Activated naive CD8-positive, alpha-beta T cell treated with anti-CD3 and anti-CD28 coated beads for 36 hours (primary cell): Measurements from ENCODE around the gene OVOL1. TPM values are rescaled to one million over a fixed set of nuclear protein-coding genes. Genes with fewer than 3 reads are reported as not detected.
"Not testable (repeated sequence)": the region's sequence is repeated elsewhere in the genome, so short reads cannot be mapped to it uniquely, and the experiment has no call there.

Experiments
- DNase-seq: peaks from one replicate; pipeline ENCODE4 v3.0.0; 2021
- H3K27ac Mint-ChIP-seq: one replicate; pipeline ENCODE4 v1.8.0; 2022; ENCODE audit warnings: mild to moderate bottlenecking, moderate library complexity, mixed read lengths
- H3K27me3 Mint-ChIP-seq: one replicate; pipeline ENCODE4 v1.8.0; 2022; ENCODE audit warnings: mild to moderate bottlenecking, mixed read lengths
- H3K36me3 Mint-ChIP-seq: one replicate; pipeline ENCODE4 v1.8.0; 2021; ENCODE audit warnings: mild to moderate bottlenecking, mixed read lengths
- H3K4me1 Mint-ChIP-seq: one replicate; pipeline ENCODE4 v1.8.0; 2021; ENCODE audit warnings: mixed read lengths
- H3K4me3 Mint-ChIP-seq: one replicate; pipeline ENCODE4 v1.8.0; 2022; ENCODE audit warnings: mild to moderate bottlenecking, moderate library complexity, mixed read lengths
- H3K9me3 Mint-ChIP-seq: one replicate; pipeline ENCODE4 v1.8.0; 2022; ENCODE audit warnings: mixed read lengths
- total RNA-seq, 2 experiments: library from RNA; stranded (reverse); gene quantifications; one replicate each; pipeline ENCODE4 v1.2.3, GENCODE V29; 2021

Gene OVOL1
- total RNA-seq: under 1 TPM; 0.42 to 0.45 TPM

DNA sequence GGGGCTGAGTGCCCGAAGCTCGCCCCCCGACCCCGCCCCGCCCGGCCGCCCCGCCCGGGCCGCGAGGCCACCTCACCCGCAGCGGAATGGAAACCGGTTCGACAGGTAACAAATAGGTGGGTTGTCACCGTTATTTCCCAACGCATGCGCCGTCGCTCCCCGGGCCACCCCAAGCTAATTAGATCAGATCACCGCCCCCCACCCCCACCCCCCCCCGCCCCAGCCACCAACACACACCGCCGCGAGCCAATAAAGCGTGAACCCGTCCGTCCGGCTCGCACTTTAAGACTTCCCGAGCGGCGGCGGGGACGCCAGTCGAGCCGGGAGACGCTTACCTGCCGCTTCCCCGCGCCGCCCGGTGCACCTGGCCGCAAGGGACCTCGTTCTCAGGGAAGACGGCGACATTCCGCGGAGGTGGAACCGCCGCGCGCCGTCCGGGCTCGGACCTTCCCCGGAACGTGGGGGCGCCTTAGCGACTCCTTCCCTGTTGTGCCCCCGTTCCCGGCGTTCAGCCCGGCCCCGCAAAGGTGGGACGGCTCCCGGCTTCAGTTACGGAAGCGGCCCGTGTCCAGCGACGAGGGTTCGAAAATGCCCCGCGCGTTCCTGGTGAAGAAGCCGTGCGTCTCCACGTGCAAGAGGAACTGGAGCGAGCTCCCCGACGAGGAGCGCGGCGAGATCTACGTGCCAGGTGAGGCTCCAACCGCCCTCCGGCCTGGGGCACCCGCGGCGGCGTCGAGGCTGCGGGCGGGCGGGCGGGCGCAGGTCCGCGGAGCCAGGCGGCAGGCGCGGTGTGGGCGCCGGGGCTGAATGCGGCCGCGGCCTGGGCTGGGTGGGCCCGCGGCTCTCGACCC lies at the start of gene OVOL1:
Gene OVOL1 (plus strand): TSS at position 278 of the 851 bp plus-strand sequence. CDS start 311 bp downstream, at position 589.
- Mint-ChIP-seq H3K4me3 (peak within 1 kb of the TSS; percentile 73), H3K36me3 (no peaks in the 10 kb centered on the region), H3K4me1 (peaks cover 28% of the 10 kb centered on the region), H3K9me3 (no peaks in the 10 kb centered on the region), H3K27ac (no peak within 1 kb of the TSS), H3K27me3 (peaks cover 64% of the 10 kb centered on the region)
- no peak for DNase-seq

DNA sequence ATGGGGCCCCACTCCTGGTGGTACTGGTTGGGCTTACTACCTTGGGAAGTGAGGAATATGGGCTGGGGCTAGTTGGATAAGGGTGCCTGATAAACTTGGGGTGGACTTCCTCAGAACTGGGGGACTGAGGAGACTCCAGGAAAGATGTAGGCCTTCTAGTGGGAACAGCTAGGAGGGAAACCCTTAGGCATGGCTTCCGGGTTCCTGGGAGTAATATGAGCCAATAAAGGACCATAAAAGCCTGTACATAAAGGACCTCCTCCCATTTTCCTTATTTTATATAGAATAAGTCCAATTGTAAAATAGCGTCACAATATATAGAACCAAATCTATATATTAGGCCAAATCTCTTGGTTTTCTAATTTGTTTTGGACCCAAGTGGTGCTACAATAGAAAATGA lies 47.8 kb upstream of the OVOL1 start:
- H3K4me3 Mint-ChIP-seq: no peak overlapping the region
- H3K9me3 Mint-ChIP-seq: peaks cover 3% of the 10 kb centered on the region
- no peaks in the 10 kb centered on the region for H3K36me3 Mint-ChIP-seq
- no peak overlapping the region for H3K27ac Mint-ChIP-seq
- no peak for DNase-seq
- peaks cover 27% of the 10 kb centered on the region for H3K27me3 Mint-ChIP-seq
- no peaks in the 10 kb centered on the region for H3K4me1 Mint-ChIP-seq

DNA sequence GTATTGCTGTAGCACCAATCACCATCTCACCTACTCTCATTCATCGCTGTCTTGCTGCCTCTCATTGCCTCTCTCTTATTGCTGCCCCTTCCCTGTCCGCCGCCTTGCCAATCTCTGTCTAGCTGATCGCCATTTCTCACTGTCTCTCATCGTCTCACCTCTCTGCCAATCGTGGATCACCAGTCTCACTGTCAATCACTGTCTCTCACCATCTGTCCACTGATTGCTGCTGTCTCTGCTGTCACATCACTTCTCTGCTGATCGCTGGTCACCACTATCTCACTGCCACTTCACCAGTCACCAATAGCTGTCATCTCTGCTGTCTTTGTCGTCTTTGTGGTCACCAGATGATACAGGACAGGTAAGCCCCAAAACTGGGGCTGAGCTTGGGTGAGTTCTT lies 45.7 kb upstream of the OVOL1 start:
- no peak for DNase-seq
- H3K4me3 Mint-ChIP-seq: no peak overlapping the region
- H3K27me3 Mint-ChIP-seq: peaks cover 20% of the 10 kb centered on the region
- peaks cover 3% of the 10 kb centered on the region for H3K9me3 Mint-ChIP-seq
- H3K27ac Mint-ChIP-seq: no peak overlapping the region
- H3K4me1 Mint-ChIP-seq: no peaks in the 10 kb centered on the region
- H3K36me3 Mint-ChIP-seq: no peaks in the 10 kb centered on the region

DNA sequence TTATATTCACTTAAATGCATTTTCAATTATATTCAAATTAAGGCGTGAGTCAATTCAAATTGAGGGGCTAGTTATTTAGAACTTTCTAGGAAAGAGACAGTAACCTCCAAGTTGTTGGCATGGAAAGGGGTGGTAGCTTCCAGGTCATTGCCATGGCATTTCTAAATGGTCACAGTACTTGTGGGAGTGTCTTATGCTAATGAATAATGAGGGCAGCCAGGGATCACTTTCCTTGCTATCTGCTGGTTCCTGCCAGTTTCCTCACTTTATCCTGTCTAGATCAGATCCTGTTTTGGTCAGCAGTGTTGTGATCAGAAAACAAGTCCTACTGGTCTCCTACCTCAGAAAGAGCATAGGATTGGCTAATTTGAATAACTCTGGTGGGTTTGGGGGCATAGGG lies 44.5 kb upstream of the OVOL1 start:
- peaks cover 18% of the 10 kb centered on the region for H3K27me3 Mint-ChIP-seq
- DNase-seq: no peak
- no peak overlapping the region for H3K27ac Mint-ChIP-seq
- H3K4me3 Mint-ChIP-seq: no peak overlapping the region
- no peaks in the 10 kb centered on the region for H3K4me1 Mint-ChIP-seq
- H3K9me3 Mint-ChIP-seq: no peaks in the 10 kb centered on the region
- no peaks in the 10 kb centered on the region for H3K36me3 Mint-ChIP-seq

DNA sequence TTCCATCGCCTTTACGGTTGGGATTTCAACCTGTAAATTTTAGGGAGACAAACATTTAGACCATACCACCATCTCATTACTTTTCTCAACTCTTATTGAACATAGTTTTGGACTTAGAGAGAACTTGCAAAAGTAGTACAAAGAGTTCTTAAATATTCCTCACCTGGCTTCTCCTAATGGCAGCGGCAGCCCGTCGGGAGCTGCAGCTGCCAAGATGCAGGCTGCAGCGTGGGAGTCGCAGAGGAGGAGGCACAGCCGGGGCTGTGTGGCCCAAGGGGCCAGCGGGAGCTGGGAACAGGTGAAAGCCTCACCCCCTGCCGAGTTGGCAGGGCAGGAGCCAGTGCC lies 43.2 kb upstream of the OVOL1 start:
- Mint-ChIP-seq H3K36me3 (no peaks in the 10 kb centered on the region), H3K9me3 (no peaks in the 10 kb centered on the region), H3K4me1 (no peaks in the 10 kb centered on the region), H3K4me3 (no peak overlapping the region), H3K27ac (no peak overlapping the region), H3K27me3 (peaks cover 9% of the 10 kb centered on the region)
- DNase-seq: no peak

DNA sequence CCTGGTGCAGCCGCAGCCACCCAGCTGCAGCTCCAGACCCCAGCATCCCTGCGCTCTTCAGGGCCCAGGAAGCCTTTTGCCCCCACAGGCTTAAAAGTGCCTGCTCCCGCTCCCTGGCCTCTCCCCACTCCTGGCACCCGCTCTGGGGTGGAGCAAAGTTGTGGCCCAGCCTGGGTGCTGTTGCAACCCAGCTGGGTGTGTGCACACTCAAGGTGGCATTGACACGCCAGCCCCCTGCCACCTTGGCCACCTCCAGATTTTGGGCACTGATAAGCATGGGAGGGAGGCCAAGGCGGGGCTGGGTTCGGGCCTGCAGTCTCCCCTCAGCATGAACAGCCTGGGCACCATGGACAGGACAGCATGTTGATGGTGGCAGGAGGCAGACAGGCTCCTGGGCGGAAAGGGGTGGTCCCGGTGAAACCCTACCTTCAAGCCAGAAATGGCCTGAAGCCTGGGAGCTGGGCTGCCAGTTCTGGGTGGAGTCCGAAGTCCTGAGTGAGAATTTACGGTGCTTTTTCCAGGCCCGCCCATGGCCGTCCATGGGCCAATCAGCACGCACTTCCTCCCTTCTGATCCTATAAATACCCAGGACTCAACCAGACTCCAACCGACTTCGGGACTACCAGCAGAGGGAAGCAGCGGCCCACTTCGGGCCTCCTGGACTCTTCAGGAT lies 42.7 kb upstream of the OVOL1 start:
- no peaks in the 10 kb centered on the region for H3K36me3 Mint-ChIP-seq
- H3K4me1 Mint-ChIP-seq: no peaks in the 10 kb centered on the region
- peaks cover 13% of the 10 kb centered on the region for H3K27me3 Mint-ChIP-seq
- DNase-seq: peak; percentile 12
- no peaks in the 10 kb centered on the region for H3K9me3 Mint-ChIP-seq
- H3K4me3 Mint-ChIP-seq: no peak overlapping the region
- H3K27ac Mint-ChIP-seq: no peak overlapping the region

DNA sequence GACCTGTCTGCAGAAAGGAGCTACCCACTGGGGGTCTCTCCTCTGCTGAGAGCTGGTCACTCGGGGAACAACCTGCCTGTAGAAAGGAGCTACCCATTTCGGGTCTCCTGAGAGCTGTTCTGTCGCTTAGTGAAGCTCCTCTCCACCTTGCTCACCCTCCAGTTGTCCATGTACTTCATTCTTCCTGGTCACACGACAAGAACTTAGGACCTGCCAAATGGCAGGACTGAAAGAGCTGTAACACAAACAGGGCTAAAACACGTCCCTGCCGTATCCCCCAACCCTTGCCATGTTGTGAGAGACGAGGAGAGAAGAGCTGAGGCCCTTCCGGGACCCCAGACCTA lies 42.2 kb upstream of the OVOL1 start:
- no peaks in the 10 kb centered on the region for H3K4me1 Mint-ChIP-seq
- no peaks in the 10 kb centered on the region for H3K36me3 Mint-ChIP-seq
- no peak for DNase-seq
- H3K27me3 Mint-ChIP-seq: peaks cover 13% of the 10 kb centered on the region
- no peak overlapping the region for H3K4me3 Mint-ChIP-seq
- H3K9me3 Mint-ChIP-seq: no peaks in the 10 kb centered on the region
- H3K27ac Mint-ChIP-seq: no peak overlapping the region

DNA sequence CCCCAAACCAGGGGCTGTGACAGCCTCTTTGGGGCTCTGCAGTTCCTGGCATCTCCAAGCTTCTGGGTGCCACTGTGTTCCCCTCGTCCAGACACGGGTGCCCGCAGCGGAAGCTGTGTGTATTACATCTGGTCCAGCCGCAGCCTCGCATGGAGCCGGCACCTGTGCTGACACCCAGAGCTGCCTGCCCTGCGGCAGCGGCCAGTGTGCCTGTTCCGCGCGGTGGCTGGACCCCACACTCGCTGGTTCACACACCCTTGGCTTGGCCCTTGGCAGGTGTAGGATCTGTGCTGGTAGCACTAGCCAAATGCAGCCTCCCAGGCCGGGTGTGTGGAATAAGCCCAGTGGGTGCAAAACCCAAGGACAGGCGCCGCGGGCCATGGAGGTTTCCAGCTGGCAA lies 41.8 kb upstream of the OVOL1 start:
- no peak overlapping the region for H3K27ac Mint-ChIP-seq
- no peaks in the 10 kb centered on the region for H3K9me3 Mint-ChIP-seq
- peaks cover 13% of the 10 kb centered on the region for H3K27me3 Mint-ChIP-seq
- no peak for DNase-seq
- H3K4me1 Mint-ChIP-seq: no peaks in the 10 kb centered on the region
- H3K36me3 Mint-ChIP-seq: no peaks in the 10 kb centered on the region
- no peak overlapping the region for H3K4me3 Mint-ChIP-seq

DNA sequence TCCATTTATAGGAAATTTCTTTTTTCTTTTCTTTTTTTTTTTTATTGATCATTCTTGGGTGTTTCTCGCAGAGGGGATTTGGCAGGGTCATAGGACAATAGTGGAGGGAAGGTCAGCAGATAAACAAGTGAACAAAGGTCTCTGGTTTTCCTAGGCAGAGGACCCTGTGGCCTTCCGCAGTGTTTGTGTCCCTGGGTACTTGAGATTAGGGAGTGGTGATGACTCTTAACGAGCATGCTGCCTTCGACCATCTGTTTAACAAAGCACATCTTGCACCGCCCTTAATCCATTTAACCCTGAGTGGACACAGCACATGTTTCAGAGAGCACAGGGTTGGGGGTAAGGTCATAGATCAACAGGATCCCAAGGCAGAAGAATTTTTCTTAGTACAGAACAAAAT lies 24.7 kb upstream of the OVOL1 start:
- not testable (repeated sequence) for DNase-seq, H3K36me3 Mint-ChIP-seq, H3K27ac Mint-ChIP-seq, H3K4me1 Mint-ChIP-seq, H3K4me3 Mint-ChIP-seq, H3K9me3 Mint-ChIP-seq
- peaks cover 33% of the 10 kb centered on the region for H3K27me3 Mint-ChIP-seq

DNA sequence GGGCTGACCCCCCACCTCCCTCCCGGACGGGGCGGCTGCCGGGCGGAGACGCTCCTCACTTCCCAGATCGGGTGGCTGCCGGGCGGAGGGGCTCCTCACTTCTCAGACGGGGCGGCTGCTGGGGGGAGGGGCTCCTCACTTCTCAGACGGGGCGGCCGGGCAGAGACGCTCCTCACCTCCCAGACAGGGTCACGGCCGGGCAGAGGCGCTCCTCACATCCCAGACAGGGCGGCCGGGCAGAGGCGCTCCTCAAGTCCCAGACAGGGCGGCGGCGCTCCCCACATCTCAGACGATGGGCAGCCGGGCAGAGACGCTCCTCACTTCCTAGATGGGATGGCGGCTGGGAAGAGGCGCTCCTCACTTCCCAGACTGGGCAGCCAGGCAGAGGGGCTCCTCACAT lies 24.0 kb upstream of the OVOL1 start:
- not testable (repeated sequence) for H3K4me1 Mint-ChIP-seq, H3K4me3 Mint-ChIP-seq, DNase-seq, H3K9me3 Mint-ChIP-seq, H3K36me3 Mint-ChIP-seq, H3K27ac Mint-ChIP-seq
- H3K27me3 Mint-ChIP-seq: peaks cover 27% of the 10 kb centered on the region

DNA sequence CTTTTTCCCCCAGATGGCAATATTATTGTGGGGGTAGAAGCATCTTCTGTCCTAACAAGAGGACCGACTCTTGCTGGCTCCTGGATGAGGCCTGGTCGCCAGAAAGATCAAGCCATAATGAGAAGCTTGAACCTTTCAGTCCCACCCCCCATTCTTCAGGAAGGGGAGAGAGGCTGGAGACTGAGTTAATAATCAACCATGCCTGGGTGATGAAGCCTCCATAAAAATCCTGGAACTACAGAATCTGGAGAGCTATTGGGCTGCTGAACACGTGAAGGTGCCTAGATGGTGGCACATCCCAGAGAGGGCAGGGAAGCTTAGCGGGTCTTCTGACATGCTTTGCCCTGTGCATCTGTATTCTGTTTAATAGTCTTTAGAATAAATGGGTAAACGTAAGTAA lies 22.4 kb upstream of the OVOL1 start:
- no peaks in the 10 kb centered on the region for H3K36me3 Mint-ChIP-seq
- peaks cover 16% of the 10 kb centered on the region for H3K27me3 Mint-ChIP-seq
- H3K9me3 Mint-ChIP-seq: no peaks in the 10 kb centered on the region
- H3K4me1 Mint-ChIP-seq: no peaks in the 10 kb centered on the region
- no peak for DNase-seq
- H3K27ac Mint-ChIP-seq: no peak overlapping the region
- H3K4me3 Mint-ChIP-seq: no peak overlapping the region

DNA sequence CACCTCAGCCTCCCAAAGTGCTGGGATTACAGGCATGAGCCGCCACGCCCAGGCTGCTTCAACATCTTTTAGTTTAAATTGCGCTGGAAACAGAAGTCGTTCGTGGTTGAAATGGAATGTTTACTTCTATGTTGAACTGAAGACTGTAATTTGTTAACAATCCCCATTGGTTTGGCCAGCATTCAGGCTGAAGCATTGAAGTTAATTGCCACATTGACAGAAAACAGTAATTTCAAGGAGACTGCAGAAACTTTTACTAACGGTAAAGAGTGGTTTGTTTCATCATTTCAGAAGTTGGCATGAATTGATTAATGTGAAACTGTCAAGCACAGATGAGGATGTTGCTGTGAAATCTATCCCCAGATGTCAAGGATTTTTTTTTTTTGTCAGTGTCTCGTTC lies 20.3 kb upstream of the OVOL1 start:
- DNase-seq: no peak
- H3K27me3 Mint-ChIP-seq: peaks cover under 1% of the 10 kb centered on the region
- no peaks in the 10 kb centered on the region for H3K36me3 Mint-ChIP-seq
- no peak overlapping the region for H3K4me3 Mint-ChIP-seq
- H3K4me1 Mint-ChIP-seq: peaks cover 4% of the 10 kb centered on the region
- no peaks in the 10 kb centered on the region for H3K9me3 Mint-ChIP-seq
- H3K27ac Mint-ChIP-seq: no peak overlapping the region

DNA sequence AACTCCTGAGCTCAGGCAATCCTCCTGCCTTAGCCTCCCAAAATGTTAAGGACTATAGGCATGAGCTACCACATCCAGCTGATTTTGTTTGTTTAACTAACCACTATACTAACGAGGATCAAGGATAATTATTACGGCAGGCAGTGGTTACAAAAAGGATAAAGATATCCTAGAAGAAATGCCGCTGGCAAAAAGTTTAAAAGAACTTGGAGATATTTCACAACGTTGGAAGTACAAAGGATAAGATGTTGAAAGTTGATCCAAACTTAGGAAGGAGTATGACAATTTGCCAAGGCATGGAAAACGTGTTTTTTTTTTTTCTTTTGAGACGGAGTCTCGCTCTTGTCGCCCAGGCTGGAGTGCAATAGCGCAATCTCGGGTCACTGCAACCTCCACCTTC lies 19.5 kb upstream of the OVOL1 start:
- Mint-ChIP-seq H3K27ac (no peak overlapping the region), H3K4me1 (peaks cover 4% of the 10 kb centered on the region), H3K9me3 (no peaks in the 10 kb centered on the region), H3K27me3 (no peaks in the 10 kb centered on the region), H3K4me3 (no peak overlapping the region), H3K36me3 (no peaks in the 10 kb centered on the region)
- no peak for DNase-seq

DNA sequence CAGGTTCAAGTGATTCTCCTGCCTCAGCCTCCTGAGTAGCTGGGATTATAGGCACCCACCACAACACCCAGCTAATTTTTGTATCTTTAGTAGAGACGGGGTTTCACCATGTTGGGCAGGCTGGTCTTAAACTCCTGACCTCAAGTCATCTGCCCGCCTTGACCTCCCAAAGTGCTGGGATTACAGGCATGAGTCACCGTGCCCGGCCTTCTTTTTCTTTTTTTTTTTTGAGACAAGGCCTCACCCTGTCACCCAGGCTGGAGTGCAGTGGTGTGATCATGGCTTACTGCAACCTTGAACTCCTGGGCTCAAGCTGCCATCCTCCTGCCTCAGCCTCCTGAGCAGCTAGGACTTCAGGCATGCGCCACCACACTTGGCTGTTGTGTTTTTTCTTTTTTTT lies 19.1 kb upstream of the OVOL1 start:
- DNase-seq: not testable (repeated sequence)

DNA sequence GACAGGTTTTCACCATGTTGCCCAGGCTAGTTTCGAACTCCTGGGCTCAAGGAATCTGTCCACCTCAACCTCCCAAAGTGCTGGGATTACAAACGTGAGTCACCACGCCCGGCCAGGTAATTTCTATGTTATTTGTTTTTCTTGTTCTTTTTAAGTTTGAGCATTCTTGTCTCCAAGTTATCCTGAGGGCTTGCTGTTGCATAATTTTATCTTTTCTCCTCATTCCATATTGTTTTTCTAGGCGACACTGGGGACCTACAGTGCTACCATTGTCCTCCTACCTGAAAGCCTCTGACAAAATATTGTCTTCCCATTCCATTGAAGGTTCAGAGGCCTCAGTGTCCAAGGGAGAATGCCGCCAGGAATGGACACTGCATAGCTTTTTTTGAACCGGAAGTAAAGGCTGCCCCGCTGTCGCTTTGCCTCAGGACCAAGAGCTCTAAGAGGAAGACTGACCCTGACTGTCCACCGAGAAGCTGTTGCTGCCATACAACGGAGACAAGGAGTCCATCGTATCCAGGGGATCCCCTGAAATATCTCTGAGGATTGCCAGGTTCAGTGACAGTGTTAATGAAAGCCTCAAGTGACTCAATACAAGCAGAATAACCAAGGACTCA lies 15.8 kb upstream of the OVOL1 start:
- H3K4me3 Mint-ChIP-seq: no peak overlapping the region
- H3K9me3 Mint-ChIP-seq: no peaks in the 10 kb centered on the region
- no peak overlapping the region for H3K27ac Mint-ChIP-seq
- no peak for DNase-seq
- no peaks in the 10 kb centered on the region for H3K27me3 Mint-ChIP-seq
- H3K36me3 Mint-ChIP-seq: no peaks in the 10 kb centered on the region
- peaks cover 19% of the 10 kb centered on the region for H3K4me1 Mint-ChIP-seq

More for the DNA sequence above, 19.1 kb upstream of the OVOL1 start:
- not testable (repeated sequence) for H3K36me3 Mint-ChIP-seq, H3K27ac Mint-ChIP-seq, H3K9me3 Mint-ChIP-seq, H3K27me3 Mint-ChIP-seq, H3K4me3 Mint-ChIP-seq, H3K4me1 Mint-ChIP-seq
